ENCODE results near the gene ABHD2.
"Not testable (repeated sequence)": the region's sequence is repeated elsewhere in the genome, so short reads cannot be mapped to it uniquely, and the experiment has no call there.

ABHD2 gene

GRCh38 chr15:89198934-89199333 is 110.7 kb downstream of the ABHD2 start:
- DNase-seq: no peak

GRCh38 chr15:89199746-89200145 is 111.5 kb downstream of the ABHD2 start:
- no peak for DNase-seq

- no peak for DNase-seq
These were observed 111.9 kb downstream of the ABHD2 start for GRCh38 chr15:89200182-89200581.

- no peak for DNase-seq
These were observed 113.3 kb downstream of the ABHD2 start for GRCh38 chr15:89201465-89202005.

GRCh38 chr15:89203705-89204273 is 115.5 kb downstream of the ABHD2 start:
- no peak for DNase-seq

GRCh38 chr15:89205991-89206585 is 117.8 kb downstream of the ABHD2 start:
- DNase-seq: no peak

- no peak for DNase-seq
These were observed 118.7 kb downstream of the ABHD2 start for GRCh38 chr15:89206908-89207331.

GRCh38 chr15:89208256-89208655 is 120.0 kb downstream of the ABHD2 start:
- DNase-seq: no peak

GRCh38 chr15:89209057-89209456 is 120.8 kb downstream of the ABHD2 start:
- DNase-seq: no peak

GRCh38 chr15:89211678-89212170 is 123.5 kb downstream of the ABHD2 start:
- DNase-seq: no peak

- no peak for DNase-seq
These were observed 127.4 kb downstream of the ABHD2 start for GRCh38 chr15:89215627-89216026.

GRCh38 chr15:89217031-89217430 is 128.8 kb downstream of the ABHD2 start:
- no peak for DNase-seq

- no peak for DNase-seq
These were observed 129.6 kb downstream of the ABHD2 start for GRCh38 chr15:89217686-89218376.

- no peak for DNase-seq
These were observed 130.3 kb downstream of the ABHD2 start for GRCh38 chr15:89218531-89218930.

GRCh38 chr15:89221543-89221942 is 133.3 kb downstream of the ABHD2 start, which contains the start of gene RLBP1:
Gene RLBP1 (minus strand): TSS chr15:89221579. CDS start chr15:89218975, 2,604 bp downstream.
- DNase-seq: no peak

GRCh38 chr15:89225588-89225987 is 137.3 kb downstream of the ABHD2 start:
- no peak for DNase-seq

GRCh38 chr15:89226359-89227221 is 138.3 kb downstream of the ABHD2 start:
- no peak for DNase-seq

GRCh38 chr15:89227425-89227824 is 139.2 kb downstream of the ABHD2 start:
- DNase-seq: no peak

GRCh38 chr15:89230277-89230676 is 142.0 kb downstream of the ABHD2 start:
- no peak for DNase-seq

- no peak for DNase-seq
These were observed 143.6 kb downstream of the ABHD2 start for GRCh38 chr15:89231832-89232231.

- not testable (repeated sequence) for DNase-seq
These were observed 151.9 kb downstream of the ABHD2 start for GRCh38 chr15:89239883-89240810.
